ENCODE results near the gene NONO. TPM values are rescaled to one million over a fixed set of nuclear protein-coding genes. Genes with fewer than 3 reads are reported as not detected.

The NONO gene
- polyA plus RNA-seq, 1 donor (not counting 4 experiments of a cell fraction or from before 2014, with no cell fraction given): 352 TPM

- TF ChIP-seq EZH2 (IDR thresholded peaks at IDR 0.05; ENCODE audit: low read length) (no peak), CTCF (optimal IDR thresholded peaks at IDR 0.05 in 1 of 3, IDR thresholded peaks at IDR 0.05 in 1 of 3, conservative IDR thresholded peaks at IDR 0.05 in 1 of 3; ENCODE audit: extremely low read depth in 1 of 3, insufficient read depth in 2 of 3, low read length in 3 of 3) (no peak)
- no peak overlapping the region for H3K9ac ChIP-seq (ENCODE audit: control insufficient read depth, extremely low read depth, insufficient read depth, low read length)
- H4K20me1 ChIP-seq (ENCODE audit: control insufficient read depth, extremely low read depth, insufficient read depth, low read length): no peaks in the 10 kb centered on the region
- DNase-seq (ENCODE audit: low read depth, low spot score) (no peak), FAIRE-seq (no peak)
- H3K27ac ChIP-seq (ENCODE audit: control insufficient read depth, insufficient read depth, low read length): no peak overlapping the region
- H3K9me3 ChIP-seq (ENCODE audit: control insufficient read depth, low read depth, low read length): no peaks in the 10 kb centered on the region
- H3K4me2 ChIP-seq (ENCODE audit: control insufficient read depth, extremely low read depth, insufficient read depth, low read depth, low read length): no peak overlapping the region
- no peak overlapping the region for H2AFZ ChIP-seq (ENCODE audit: control insufficient read depth, low read length)
- no peaks in the 10 kb centered on the region for H3K9me1 ChIP-seq (ENCODE audit: control insufficient read depth, extremely low read depth, insufficient read depth, low read length)
- H3K79me2 ChIP-seq (ENCODE audit: control insufficient read depth, insufficient read depth, low read length): peaks cover 41% of the 10 kb centered on the region
- H3K27me3 ChIP-seq (ENCODE audit: control insufficient read depth, extremely low read depth, insufficient read depth, low read length): no peaks in the 10 kb centered on the region
- peaks cover 4 to 7% of the 10 kb centered on the region in 2 experiments for H3K36me3 ChIP-seq (ENCODE audit: control insufficient read depth in 2 of 2, extremely low read depth in 1 of 2, insufficient read depth in 2 of 2, low read length in 2 of 2)
- H3K4me3 ChIP-seq (ENCODE audit: control insufficient read depth in 2 of 3, extremely low read depth in 1 of 3, insufficient read depth in 2 of 3, low read depth in 1 of 3, low read length in 3 of 3): no peak overlapping the region
- no peaks in the 10 kb centered on the region for H3K4me1 ChIP-seq (ENCODE audit: control insufficient read depth, extremely low read depth, insufficient read depth, low read length)
- dilution Hi-C loops (cut with MboI; ENCODE audit: extremely low pct_ligation_motif_present, low sequenced_read_pairs): no loop called here
Observed at GRCh38 chrX:71291381-71291780, 7.9 kb downstream of the NONO start.

GRCh38 chrX:71292669-71293365 lies 9.4 kb downstream of the NONO start:
- peaks cover 4 to 7% of the 10 kb centered on the region in 2 experiments for H3K36me3 ChIP-seq (ENCODE audit: control insufficient read depth in 2 of 2, extremely low read depth in 1 of 2, insufficient read depth in 2 of 2, low read length in 2 of 2)
- H3K4me1 ChIP-seq (ENCODE audit: control insufficient read depth, extremely low read depth, insufficient read depth, low read length): no peaks in the 10 kb centered on the region
- no peaks in the 10 kb centered on the region for H3K9me1 ChIP-seq (ENCODE audit: control insufficient read depth, extremely low read depth, insufficient read depth, low read length)
- H3K9me3 ChIP-seq (ENCODE audit: control insufficient read depth, low read depth, low read length): no peaks in the 10 kb centered on the region
- no peak overlapping the region for H2AFZ ChIP-seq (ENCODE audit: control insufficient read depth, low read length)
- peaks cover 27% of the 10 kb centered on the region for H3K79me2 ChIP-seq (ENCODE audit: control insufficient read depth, insufficient read depth, low read length)
- H4K20me1 ChIP-seq (ENCODE audit: control insufficient read depth, extremely low read depth, insufficient read depth, low read length): no peaks in the 10 kb centered on the region
- H3K9ac ChIP-seq (ENCODE audit: control insufficient read depth, extremely low read depth, insufficient read depth, low read length): no peak overlapping the region
- H3K4me3 ChIP-seq (ENCODE audit: control insufficient read depth in 2 of 3, extremely low read depth in 1 of 3, insufficient read depth in 2 of 3, low read depth in 1 of 3, low read length in 3 of 3): no peak overlapping the region
- FAIRE-seq: no peak
- DNase-seq (ENCODE audit: low read depth, low spot score): no peak
- H3K27me3 ChIP-seq (ENCODE audit: control insufficient read depth, extremely low read depth, insufficient read depth, low read length): no peaks in the 10 kb centered on the region
- no peak overlapping the region for H3K27ac ChIP-seq (ENCODE audit: control insufficient read depth, insufficient read depth, low read length)
- dilution Hi-C loops (cut with MboI; ENCODE audit: extremely low pct_ligation_motif_present, low sequenced_read_pairs): no loop called here
- TF ChIP-seq CTCF (optimal IDR thresholded peaks at IDR 0.05 in 1 of 3, IDR thresholded peaks at IDR 0.05 in 1 of 3, conservative IDR thresholded peaks at IDR 0.05 in 1 of 3; ENCODE audit: extremely low read depth in 1 of 3, insufficient read depth in 2 of 3, low read length in 3 of 3) (no peak), EZH2 (IDR thresholded peaks at IDR 0.05; ENCODE audit: low read length) (no peak)
- no peak overlapping the region for H3K4me2 ChIP-seq (ENCODE audit: control insufficient read depth, extremely low read depth, insufficient read depth, low read depth, low read length)

Data from keratinocyte (primary cell).